Muscle of leg (tissue), 11 donors: ENCODE results near the gene SMG6. TPM values are rescaled to one million over a fixed set of nuclear protein-coding genes. Genes with fewer than 3 reads are reported as not detected.
"Not testable (repeated sequence)": the region's sequence is repeated elsewhere in the genome, so short reads cannot be mapped to it uniquely, and the experiment has no call there.

Experiments
- DNase-seq: peaks from one replicate; pipeline ENCODE4 v3.0.0; 2013
- H3K27ac ChIP-seq: one replicate; pipeline ENCODE4 v1.5.1; 2013; ENCODE audit warnings: mild to moderate bottlenecking, low read length, control low read depth
- H3K27me3 ChIP-seq: one replicate; pipeline ENCODE4 v1.6.1; 2013; ENCODE audit warnings: low read length; ENCODE audit not compliant: control insufficient read depth, insufficient read depth
- H3K36me3 ChIP-seq: one replicate; pipeline ENCODE4 v1.6.1; 2013; ENCODE audit warnings: low read length; ENCODE audit not compliant: control insufficient read depth, insufficient read depth
- H3K4me1 ChIP-seq: one replicate; pipeline ENCODE4 v1.6.1; 2013; ENCODE audit warnings: low read length; ENCODE audit not compliant: control insufficient read depth, insufficient read depth
- H3K4me3 ChIP-seq: one replicate; pipeline ENCODE4 v1.5.1; 2013; ENCODE audit warnings: low read length, control low read depth
- H3K9me3 ChIP-seq: replicated peaks from 2 replicates; pipeline ENCODE4 v1.6.1; 2013; ENCODE audit warnings: low read depth, low read length; ENCODE audit not compliant: control insufficient read depth
- WGBS: methylation state at CpG from one replicate; pipeline ENCODE4 v1.1.5; 2013; ENCODE audit warnings: missing lambda C conversion rate; ENCODE audit not compliant: insufficient coverage; 5-methylcytosine and 5-hydroxymethylcytosine counted together
- polyA plus RNA-seq, 8 donors: library from polyadenylated mRNA; unstranded; fragments of 120-200 nt; gene quantifications; one replicate each; pipeline versions ENCODE4 v1.2.1 to v1.2.3, GENCODE V29; 2013; ENCODE audit warnings: inconsistent platforms in 1 of 8, low replicate concordance in 1 of 8; ENCODE audit not compliant: insufficient read length in 8 of 8, insufficient read depth in 1 of 8
- total RNA-seq: library from RNA; stranded (reverse); fragments of 120-200 nt; gene quantifications from one replicate; pipeline ENCODE4 v1.2.4, GENCODE V29; 2013

The SMG6 gene
- total and polyA plus RNA-seq, 9 donors = 12.7 to 21.8 (median 19.2) TPM

DNA sequence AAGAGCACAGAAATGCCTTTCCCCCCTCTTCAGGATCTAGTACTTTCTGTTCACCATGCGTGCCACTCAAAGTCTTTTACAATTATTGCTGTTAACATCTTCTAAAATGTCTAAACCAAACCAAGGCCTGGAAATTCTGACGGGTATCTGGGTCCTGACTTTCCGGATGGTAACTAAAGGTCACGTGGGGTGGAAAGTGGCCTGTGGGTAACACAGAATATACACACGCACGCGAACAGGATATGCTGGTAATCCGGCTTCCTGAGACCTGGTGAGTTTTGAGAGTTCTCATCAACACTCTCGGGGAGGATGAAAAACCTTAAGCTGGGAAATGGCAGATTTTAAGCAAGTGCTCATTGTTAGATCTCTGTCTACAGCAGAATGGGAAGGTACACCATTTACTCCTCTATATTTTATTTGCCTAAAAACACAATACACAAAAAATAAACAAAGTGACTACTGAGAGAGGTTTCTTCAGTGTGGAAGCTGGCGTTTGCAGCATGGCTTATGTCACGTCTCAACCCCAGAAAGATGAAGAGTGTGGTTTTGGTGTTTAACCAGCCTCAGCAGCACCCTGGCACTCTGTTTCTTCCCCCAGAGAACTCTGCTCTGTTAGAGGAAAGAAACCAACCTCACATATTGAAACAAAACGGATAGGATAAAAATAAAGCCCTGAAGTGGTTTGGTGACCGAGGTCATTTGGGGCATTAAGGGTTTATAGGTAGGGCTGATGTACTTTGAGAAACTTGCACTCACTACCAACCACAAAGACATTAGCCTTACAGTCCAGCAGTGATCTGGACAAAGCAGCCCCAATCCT is 37.3 kb downstream of the SMG6 start:
- H3K27me3 ChIP-seq = no peaks in the 10 kb centered on the region
- peaks cover 17% of the 10 kb centered on the region for H3K36me3 ChIP-seq
- peak; percentile 27 for DNase-seq
- H3K4me3 ChIP-seq = no peak overlapping the region
- H3K27ac ChIP-seq = no peak overlapping the region
- no peaks in the 10 kb centered on the region for H3K9me3 ChIP-seq
- H3K4me1 ChIP-seq = peaks cover 6% of the 10 kb centered on the region
- WGBS = 87% methylated on average over 5 of the region's 13 CpGs

DNA sequence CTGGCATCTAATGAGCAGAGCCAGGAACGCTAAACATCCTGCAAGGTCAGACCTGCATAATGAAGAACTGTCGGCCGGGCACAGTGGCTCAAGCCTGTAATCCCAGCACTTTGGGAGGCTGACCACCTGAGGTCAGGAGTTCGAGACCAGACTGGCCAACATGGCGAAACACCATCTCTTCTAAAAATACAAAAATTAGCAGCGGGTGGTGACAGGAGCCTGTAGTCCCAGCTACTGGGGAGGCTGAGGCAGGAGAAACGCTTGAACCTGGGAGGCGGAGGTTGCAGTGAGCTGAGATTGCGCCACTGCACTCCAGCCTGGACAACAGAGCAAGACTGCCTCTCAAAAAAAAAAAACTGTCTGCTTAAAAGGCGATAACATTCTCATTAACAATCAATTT is 38.4 kb downstream of the SMG6 start:
- not testable (repeated sequence) for H3K4me3 ChIP-seq, H3K4me1 ChIP-seq, H3K9me3 ChIP-seq, DNase-seq, H3K27me3 ChIP-seq, H3K27ac ChIP-seq
- peaks cover 16% of the 10 kb centered on the region for H3K36me3 ChIP-seq
- WGBS = 100% methylated on average over 7 of the region's 10 CpGs

DNA sequence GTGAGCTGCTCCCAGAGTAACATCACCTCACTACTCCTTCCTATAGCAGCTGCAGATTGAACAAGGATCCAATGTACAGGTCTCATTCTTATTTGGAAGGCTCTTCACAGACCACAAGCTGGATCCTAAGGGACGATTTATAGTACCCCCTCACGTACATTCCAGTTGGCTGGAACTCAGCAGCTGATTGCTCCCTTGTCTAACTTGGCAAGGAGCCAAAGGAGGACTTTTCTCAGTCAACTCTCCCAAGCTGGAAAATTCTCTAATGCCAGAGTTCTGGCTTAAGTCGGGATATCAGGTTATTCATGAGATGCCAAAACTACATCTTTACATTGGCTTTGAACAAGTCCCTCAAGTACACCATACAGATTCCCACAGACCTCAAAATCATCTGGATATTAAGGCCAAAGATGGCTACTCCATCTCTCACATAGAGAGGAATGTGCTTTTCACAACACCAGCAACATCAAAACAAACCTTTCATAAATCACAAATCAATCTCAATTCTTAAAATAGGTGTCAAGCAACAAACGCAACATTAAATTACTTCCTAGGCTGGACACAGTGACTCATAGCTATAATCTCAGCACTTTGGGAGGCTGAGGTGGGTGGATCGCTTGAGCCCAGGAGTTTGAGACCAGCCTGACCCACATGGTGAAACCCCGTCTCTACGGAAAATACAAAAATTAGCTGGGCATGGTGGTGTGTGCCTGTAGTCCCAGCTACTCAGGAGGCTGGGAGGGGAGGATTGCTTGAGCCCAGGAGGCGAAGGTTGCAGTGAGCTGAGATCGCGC is 39.3 kb downstream of the SMG6 start:
- no peak overlapping the region for H3K4me3 ChIP-seq
- peak overlapping the region; percentile 54 for H3K27ac ChIP-seq
- peaks cover 20% of the 10 kb centered on the region for H3K36me3 ChIP-seq
- no peaks in the 10 kb centered on the region for H3K27me3 ChIP-seq
- H3K4me1 ChIP-seq = peaks cover 6% of the 10 kb centered on the region
- WGBS = 24% methylated on average over 4 of the region's 10 CpGs
- no peaks in the 10 kb centered on the region for H3K9me3 ChIP-seq
- peak; percentile 61 for DNase-seq

DNA sequence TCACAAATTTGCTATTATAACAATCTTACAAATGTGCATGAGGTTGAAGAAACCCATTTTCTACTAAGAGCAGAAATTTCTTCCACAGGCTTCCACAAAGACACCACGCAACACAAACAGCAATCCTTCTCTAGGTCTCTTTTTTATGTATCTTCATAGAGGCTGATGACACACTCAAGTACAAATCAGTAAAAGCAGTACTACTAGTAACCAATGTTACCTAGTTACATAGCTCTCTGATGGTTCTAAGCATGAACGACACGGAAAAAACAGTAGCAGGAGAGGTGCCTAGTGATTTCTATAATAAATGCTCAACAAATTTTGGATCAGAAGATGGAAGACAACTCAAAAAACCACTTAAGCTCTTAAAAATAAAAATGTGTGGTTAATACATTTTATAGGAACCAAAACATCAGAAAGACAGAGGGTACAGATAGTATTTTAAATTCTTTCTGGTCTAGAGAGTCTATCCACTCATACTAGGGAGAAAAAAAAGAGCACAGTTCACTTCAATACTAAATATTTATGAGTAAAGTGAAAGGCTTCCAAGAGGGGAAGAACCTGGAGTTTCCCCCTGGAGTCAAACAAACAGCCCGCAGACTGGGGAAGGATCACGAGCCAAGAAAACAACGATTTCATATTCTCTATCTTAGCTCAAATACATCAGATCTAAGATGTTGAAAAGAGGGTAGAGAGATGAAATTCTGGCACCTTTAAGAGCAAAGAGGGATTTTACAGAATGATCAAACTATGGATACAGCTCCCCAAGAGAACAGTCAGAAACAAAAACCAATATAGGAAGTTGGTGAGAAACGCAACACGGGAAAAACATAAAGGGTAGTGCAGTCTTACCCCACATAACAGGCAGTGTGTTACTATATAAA is 40.2 kb downstream of the SMG6 start:
- Histone ChIP-seq H3K27me3 (no peaks in the 10 kb centered on the region), H3K36me3 (peaks cover 18% of the 10 kb centered on the region), H3K4me3 (no peak overlapping the region), H3K9me3 (no peaks in the 10 kb centered on the region), H3K27ac (peak overlapping the region; percentile 54), H3K4me1 (peaks cover 6% of the 10 kb centered on the region)
- DNase-seq = peak; percentile 71
- no CpG with 5 or more reads among the region's 8 CpGs for WGBS

DNA sequence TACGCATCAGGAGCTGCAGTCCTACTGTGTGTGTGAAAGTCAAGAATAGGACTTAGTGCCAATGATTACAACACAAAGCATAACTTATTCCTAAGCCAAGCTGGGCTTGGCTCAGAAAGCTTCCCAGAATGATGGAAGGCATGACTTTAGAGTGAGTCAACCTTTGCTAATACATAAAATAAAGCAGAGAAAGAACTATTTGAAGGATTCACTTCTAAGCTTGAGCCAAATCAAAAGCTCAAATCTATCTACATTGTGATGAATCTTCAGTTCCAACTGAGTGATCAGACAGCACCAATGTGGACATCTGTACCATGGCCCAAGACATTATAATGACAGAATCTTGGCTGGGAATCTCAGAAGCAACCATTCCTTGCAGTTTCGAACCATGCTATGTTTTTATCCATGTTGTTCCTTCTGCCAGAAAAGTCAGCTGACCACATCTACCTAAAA is 41.4 kb downstream of the SMG6 start:
- H3K27ac ChIP-seq = no peak overlapping the region
- H3K4me1 ChIP-seq = peaks cover 6% of the 10 kb centered on the region
- no peaks in the 10 kb centered on the region for H3K27me3 ChIP-seq
- no CpG with 5 or more reads among the region's 2 CpGs for WGBS
- H3K4me3 ChIP-seq = no peak overlapping the region
- H3K36me3 ChIP-seq = peaks cover 15% of the 10 kb centered on the region
- no peaks in the 10 kb centered on the region for H3K9me3 ChIP-seq
- DNase-seq = peak; percentile 35

DNA sequence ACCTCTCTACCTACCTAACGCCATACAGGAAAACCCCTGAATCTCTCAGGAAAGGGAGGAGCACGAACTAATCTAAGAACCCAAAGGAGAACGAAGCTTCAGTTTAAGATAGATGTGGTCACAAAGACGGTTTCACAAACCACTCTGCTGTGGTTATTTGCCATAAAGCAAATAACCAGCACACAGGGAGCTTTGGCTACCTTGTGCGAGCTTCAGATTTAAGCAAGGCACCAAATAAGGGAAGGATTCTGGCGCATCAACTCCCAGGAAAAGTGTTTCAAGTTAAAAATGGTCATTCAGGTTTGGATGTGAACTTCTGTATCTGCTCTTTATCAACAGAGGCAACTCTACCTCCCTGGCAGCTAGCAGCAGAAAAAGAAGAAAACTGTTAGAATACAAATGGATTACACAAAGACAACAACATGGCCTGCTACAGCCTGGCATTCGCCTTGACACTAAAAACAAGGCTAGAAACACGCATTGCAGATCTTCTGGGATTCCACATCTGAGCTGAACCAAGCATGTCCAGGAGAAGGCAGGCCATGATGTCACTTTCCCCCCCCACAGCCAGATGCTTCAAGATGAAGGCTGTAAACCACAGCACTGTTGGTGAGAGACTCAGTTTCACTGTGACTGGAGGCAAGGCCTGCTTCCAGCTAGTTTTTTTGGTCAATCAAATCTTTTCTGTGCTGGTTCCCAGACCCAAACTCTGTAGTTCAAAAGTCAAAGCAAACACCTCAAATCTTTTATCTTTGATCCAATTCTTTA is 43.6 kb downstream of the SMG6 start:
- 56% methylated on average over 2 of the region's 8 CpGs for WGBS
- no peaks in the 10 kb centered on the region for H3K27me3 ChIP-seq
- H3K36me3 ChIP-seq = peaks cover 10% of the 10 kb centered on the region
- no peaks in the 10 kb centered on the region for H3K9me3 ChIP-seq
- H3K27ac ChIP-seq = no peak overlapping the region
- DNase-seq = no peak
- H3K4me3 ChIP-seq = no peak overlapping the region
- H3K4me1 ChIP-seq = peaks cover 6% of the 10 kb centered on the region

DNA sequence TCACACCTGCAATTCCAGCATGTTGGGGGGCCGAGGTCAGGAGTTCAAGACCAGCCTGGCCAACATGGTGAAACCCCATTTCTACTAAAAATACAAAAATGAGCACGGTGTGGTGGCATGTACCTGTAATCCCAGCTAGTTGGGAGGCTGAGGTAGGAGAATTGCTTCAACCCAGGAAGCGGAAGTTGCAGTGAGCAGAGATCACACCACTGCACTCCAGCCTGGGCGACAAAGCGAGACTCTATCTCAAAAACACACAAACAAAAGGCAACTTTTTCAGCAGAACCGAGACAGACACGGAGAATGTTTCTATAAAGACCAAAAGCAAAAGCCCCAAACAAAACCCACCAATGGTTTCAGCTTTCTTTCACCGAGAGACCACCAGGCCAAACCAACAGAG is 44.8 kb downstream of the SMG6 start:
- peaks cover 16% of the 10 kb centered on the region for H3K36me3 ChIP-seq
- not testable (repeated sequence) for H3K27me3 ChIP-seq, H3K27ac ChIP-seq, DNase-seq, H3K4me1 ChIP-seq, H3K9me3 ChIP-seq, H3K4me3 ChIP-seq
- 80% methylated on average over 1 of the region's 8 CpGs for WGBS

DNA sequence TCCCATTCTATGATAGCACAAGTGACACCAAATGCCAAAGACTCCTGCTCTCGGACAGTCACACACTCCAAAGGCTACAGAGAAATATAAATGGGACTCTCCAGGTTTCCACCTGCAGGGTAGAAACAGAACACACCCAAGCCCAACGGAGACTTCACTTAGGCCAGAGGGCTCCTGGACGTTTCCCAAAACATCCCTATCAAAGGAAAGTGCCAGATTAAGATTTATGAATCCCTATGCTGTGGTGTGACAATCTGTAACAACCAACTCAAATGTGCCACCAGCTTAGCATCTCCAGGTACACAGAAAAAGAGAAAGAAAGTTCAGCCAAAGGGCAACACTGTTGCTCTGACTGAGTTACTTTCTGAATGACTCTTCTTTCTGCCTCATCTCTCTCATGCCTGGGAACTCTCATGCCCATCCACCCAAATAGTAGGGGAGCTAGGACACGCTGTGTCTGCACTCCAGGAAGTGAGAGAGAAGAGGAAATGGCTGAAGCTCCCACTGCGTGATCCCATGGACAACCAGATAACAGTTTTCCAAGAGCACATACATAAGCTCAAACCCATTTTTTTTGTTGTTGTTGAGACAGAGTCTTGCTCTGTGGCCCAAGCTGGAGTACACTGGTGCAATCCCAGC is 49.7 kb downstream of the SMG6 start:
- Histone ChIP-seq H3K27ac (no peak overlapping the region), H3K9me3 (no peaks in the 10 kb centered on the region), H3K27me3 (no peaks in the 10 kb centered on the region), H3K36me3 (peaks cover 20% of the 10 kb centered on the region), H3K4me3 (no peak overlapping the region), H3K4me1 (no peaks in the 10 kb centered on the region)
- DNase-seq = no peak
- WGBS = 100% methylated on average over 1 of the region's 5 CpGs

DNA sequence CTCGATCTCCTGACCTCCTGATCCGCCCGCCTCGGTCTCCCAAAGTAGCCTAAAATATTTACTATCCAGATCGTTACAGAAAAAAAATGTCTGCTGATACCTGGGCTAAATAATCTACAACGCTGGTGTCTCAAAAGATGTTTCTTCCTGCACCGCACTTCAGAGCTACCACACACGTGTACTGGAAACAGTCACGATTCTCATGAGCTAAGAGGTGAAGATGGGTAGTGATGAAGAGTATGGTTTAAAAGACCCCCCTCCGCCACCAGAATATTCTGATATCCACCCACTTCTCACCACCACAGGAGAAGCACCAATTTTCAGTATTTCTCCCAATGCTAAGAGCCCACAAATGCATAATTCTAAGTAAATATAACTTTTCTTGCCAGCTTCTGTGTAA is 50.2 kb downstream of the SMG6 start:
- no peak overlapping the region for H3K27ac ChIP-seq
- no peak for DNase-seq
- no peaks in the 10 kb centered on the region for H3K27me3 ChIP-seq
- no peaks in the 10 kb centered on the region for H3K4me1 ChIP-seq
- H3K9me3 ChIP-seq = no peaks in the 10 kb centered on the region
- 98% methylated on average over 6 of the region's 10 CpGs for WGBS
- no peak overlapping the region for H3K4me3 ChIP-seq
- peaks cover 20% of the 10 kb centered on the region for H3K36me3 ChIP-seq
